ENCODE results near the gene PIP5KL1.

PIP5KL1 gene

GRCh38 chr9:127966416-127967150 is 36.0 kb upstream of the PIP5KL1 start:
- DNase-seq (ENCODE audit: extremely low read depth, low read depth), result no peak
- no peak for TF ChIP-seq CTCF (IDR thresholded peaks at IDR 0.05; ENCODE audit: low read depth, low read length)

DNA sequence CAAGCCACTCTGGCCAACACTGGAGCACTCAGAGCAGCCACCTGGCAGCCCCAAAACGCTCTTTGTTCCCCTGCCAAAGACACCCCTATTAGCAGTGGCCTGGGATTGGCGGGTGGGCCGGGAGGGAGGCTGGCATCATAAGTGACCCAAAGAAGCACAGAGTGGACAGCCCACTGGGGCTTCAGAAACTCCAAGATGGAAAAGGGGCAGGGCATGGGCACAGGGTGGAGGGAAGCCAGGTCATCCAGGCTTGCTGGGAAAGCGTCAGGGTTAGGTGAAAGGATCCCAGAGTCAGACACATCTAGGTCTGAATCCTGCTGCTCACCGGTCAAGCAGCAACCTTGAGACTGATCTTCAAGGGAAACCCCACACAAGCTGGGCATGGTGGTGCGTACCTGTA is 35.4 kb upstream of the PIP5KL1 start:
- no peak for TF ChIP-seq CTCF (IDR thresholded peaks at IDR 0.05; ENCODE audit: low read depth, low read length)
- no peak for DNase-seq (ENCODE audit: extremely low read depth, low read depth)

DNA sequence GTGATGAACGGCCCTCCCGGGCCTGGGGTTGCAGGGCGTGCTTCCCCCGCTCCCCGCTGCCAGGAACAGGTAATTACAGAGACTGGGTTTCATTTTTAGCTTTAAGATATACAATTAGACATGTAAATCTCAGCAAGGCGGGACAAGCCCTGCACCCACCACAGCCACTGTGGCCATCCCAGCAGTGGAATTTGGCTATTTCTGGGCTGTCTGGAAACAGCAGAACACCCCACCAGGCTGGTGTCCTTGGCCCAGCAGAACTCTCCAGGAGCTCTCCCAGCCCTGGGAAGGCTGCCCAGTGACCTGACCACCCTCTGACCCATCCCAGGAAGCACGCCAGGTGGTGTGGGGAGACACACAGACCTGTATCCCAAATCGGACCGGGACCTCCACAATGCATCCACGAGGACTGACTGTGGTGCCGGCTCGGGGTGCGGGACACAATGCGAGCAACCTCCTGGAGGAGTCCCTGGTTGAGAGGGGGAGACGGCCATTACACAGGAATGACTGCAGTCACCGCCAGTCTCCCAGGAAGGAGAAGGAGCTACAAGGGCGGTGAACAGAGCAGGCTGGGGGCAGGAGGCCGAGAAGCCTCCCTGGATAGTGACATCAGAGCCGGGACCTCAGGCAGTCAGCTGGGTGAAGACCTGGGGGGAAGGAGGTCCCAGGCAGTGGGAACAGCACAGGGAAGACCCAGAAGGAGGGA is 32.9 kb upstream of the PIP5KL1 start:
- no peak for DNase-seq (ENCODE audit: extremely low read depth, low read depth)
- no peak for TF ChIP-seq CTCF (IDR thresholded peaks at IDR 0.05; ENCODE audit: low read depth, low read length)

DNA sequence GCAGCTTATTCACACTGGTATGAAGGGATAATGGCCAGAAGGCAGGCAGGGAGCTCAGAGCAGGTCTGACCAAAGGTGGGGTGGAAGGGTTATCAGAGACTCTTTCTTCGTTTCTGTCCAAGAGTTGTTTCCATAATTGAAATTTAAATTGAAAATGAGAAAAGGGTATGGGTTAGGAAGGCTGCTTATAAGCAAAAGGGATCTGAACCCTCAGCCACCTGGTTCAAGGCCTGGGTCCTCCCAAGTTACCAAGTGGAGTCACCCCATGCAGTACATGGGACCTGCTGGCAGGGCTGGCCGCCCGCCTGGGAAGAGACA is 32.4 kb upstream of the PIP5KL1 start:
- no peak for TF ChIP-seq CTCF (IDR thresholded peaks at IDR 0.05; ENCODE audit: low read depth, low read length)
- no peak for DNase-seq (ENCODE audit: extremely low read depth, low read depth)

- no peak for TF ChIP-seq CTCF (IDR thresholded peaks at IDR 0.05; ENCODE audit: low read depth, low read length)
- no peak for DNase-seq (ENCODE audit: extremely low read depth, low read depth)
Observed at GRCh38 chr9:127962278-127962677, 31.7 kb upstream of the PIP5KL1 start.

- TF ChIP-seq CTCF (IDR thresholded peaks at IDR 0.05; ENCODE audit: low read depth, low read length), result no peak
- no peak for DNase-seq (ENCODE audit: extremely low read depth, low read depth)
Observed at GRCh38 chr9:127961613-127962155, 31.1 kb upstream of the PIP5KL1 start.

- no peak for TF ChIP-seq CTCF (IDR thresholded peaks at IDR 0.05; ENCODE audit: low read depth, low read length)
- no peak for DNase-seq (ENCODE audit: extremely low read depth, low read depth)
Observed at GRCh38 chr9:127961155-127961490, 30.5 kb upstream of the PIP5KL1 start.

Data from AG09319 (cell line).